Measurements from ENCODE around the gene DCLK1.

DNA sequence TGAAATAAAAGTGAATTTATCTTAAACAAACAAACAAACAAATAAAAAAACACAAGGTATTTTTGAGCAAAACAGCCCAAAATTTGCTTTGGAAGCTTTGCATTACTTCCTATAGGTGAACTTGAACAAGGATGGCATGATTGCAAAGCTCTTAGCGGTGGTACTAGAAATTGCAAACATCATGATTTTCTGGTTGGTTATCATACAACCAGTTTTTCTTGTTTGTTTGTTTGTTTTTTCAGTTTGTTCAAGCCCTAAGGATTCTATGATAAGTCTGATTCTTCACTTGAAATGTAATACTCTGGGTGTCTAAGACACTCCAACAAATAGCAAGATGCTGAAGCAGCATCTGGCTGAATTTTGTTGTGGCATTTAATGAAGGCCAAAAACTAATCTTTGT lies 15.9 kb downstream of the DCLK1 start:
- TF ChIP-seq, protein P1, sequence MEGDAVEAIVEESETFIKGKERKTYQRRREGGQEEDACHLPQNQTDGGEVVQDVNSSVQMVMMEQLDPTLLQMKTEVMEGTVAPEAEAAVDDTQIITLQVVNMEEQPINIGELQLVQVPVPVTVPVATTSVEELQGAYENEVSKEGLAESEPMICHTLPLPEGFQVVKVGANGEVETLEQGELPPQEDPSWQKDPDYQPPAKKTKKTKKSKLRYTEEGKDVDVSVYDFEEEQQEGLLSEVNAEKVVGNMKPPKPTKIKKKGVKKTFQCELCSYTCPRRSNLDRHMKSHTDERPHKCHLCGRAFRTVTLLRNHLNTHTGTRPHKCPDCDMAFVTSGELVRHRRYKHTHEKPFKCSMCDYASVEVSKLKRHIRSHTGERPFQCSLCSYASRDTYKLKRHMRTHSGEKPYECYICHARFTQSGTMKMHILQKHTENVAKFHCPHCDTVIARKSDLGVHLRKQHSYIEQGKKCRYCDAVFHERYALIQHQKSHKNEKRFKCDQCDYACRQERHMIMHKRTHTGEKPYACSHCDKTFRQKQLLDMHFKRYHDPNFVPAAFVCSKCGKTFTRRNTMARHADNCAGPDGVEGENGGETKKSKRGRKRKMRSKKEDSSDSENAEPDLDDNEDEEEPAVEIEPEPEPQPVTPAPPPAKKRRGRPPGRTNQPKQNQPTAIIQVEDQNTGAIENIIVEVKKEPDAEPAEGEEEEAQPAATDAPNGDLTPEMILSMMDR (IDR thresholded peaks at IDR 0.05): no peak
- no peak for TF ChIP-seq POLR2A (IDR thresholded peaks at IDR 0.05)

All from right lobe of liver (tissue), 4 donors.